NB4 (cell line): Measurements from ENCODE around the gene DYNLT2B.

Experiments used
- CTCF ChIP-seq: IDR thresholded peaks from one replicate; pipeline ENCODE4 v1.5.1; 2012; ENCODE audit warnings: low read depth, low read length
- MAX ChIP-seq: IDR thresholded peaks from 2 replicates; pipeline ENCODE4 v1.6.1; 2011; ENCODE audit warnings: low read depth, low read length
- POLR2A ChIP-seq: IDR thresholded peaks from 2 replicates; pipeline ENCODE4 v1.6.1; 2011; ENCODE audit warnings: mild to moderate bottlenecking; ENCODE audit not compliant: insufficient read length; ENCODE audit errors: extremely low read depth

- TF ChIP-seq CTCF (no peak), POLR2A (no peak), MAX (no peak)
These were observed 16.9 kb upstream of the DYNLT2B start for GRCh38 chr3:196334982-196335381.
